Measurements from ENCODE around the gene APLP2. TPM values are rescaled to one million over a fixed set of nuclear protein-coding genes. Genes with fewer than 3 reads are reported as not detected.

Gene APLP2
- total and polyA plus RNA-seq, 2 of the 4 experiments (the other 2 are of a cell fraction), result 127 to 235 TPM

GRCh38 chr11:130032931-130033330 is 36.8 kb upstream of the APLP2 start:
- Histone ChIP-seq H3K4me2 (ENCODE audit: low read depth, low read length) (no peak overlapping the region), H2BK15ac (ENCODE audit: low read depth, low read length) (no peak overlapping the region), H3K14ac (replicated peaks; ENCODE audit: low read depth, low read length) (no peak overlapping the region), H3K4me3 (ENCODE audit: insufficient read depth, low read depth, low read length) (no peak overlapping the region), H3K9me3 (ENCODE audit: control insufficient read depth, insufficient read depth, low read length) (no peaks in the 10 kb centered on the region), H3K18ac (ENCODE audit: low read depth, low read length) (no peak overlapping the region), H2BK120ac (ENCODE audit: low read depth, low read length) (no peak overlapping the region), H2BK5ac (ENCODE audit: low read depth, low read length, poor library complexity, severe bottlenecking) (no peak overlapping the region), H4K5ac (ENCODE audit: low read depth, low read length) (no peak overlapping the region), H4K91ac (ENCODE audit: insufficient read depth, low read depth, low read length) (no peak overlapping the region), H3K79me1 (ENCODE audit: low read depth in 1 of 2, low read length in 2 of 2) (no peaks in the 10 kb centered on the region), H2AFZ (replicated peaks; ENCODE audit: low read length, poor library complexity) (no peak overlapping the region), H3K36me3 (ENCODE audit: control insufficient read depth, insufficient read depth, low read length) (no peaks in the 10 kb centered on the region), H4K20me1 (ENCODE audit: insufficient read depth, low read length) (no peaks in the 10 kb centered on the region), H2BK20ac (ENCODE audit: low read depth, low read length) (no peak overlapping the region), H3K9ac (ENCODE audit: low read depth, low read length) (no peak overlapping the region), H3K56ac (ENCODE audit: extremely low read depth, insufficient read depth, low read length) (no peak overlapping the region), H2AK9ac (replicated peaks; ENCODE audit: low read depth, low read length, poor library complexity) (no peak overlapping the region), H3K4ac (ENCODE audit: low read depth, low read length) (no peak overlapping the region), H3K27ac (ENCODE audit: insufficient read depth, low read length) (no peak overlapping the region), H3K27me3 (ENCODE audit: control insufficient read depth, insufficient read depth, low read length) (no peaks in the 10 kb centered on the region), H2AK5ac (ENCODE audit: low read depth, low read length) (no peak overlapping the region), H4K8ac (ENCODE audit: low read depth in 2 of 2, low read length in 2 of 2) (no peak overlapping the region), H3K23ac (ENCODE audit: low read depth, low read length) (no peak overlapping the region), H3K9me1 (ENCODE audit: insufficient read depth, low read length) (no peaks in the 10 kb centered on the region), H3K4me1 (ENCODE audit: control insufficient read depth, insufficient read depth, low read length) (no peaks in the 10 kb centered on the region)
- no TSS peak for BruUV-seq (replicated peaks)
- no peak for TF ChIP-seq NFE2L2 (IDR thresholded peaks at IDR 0.05; ENCODE audit: low read depth, low read length)
- no peak for TF ChIP-seq MXI1 (IDR thresholded peaks at IDR 0.05; ENCODE audit: borderline replicate concordance, low read depth, low read length)
- TF ChIP-seq CEBPB (IDR thresholded peaks at IDR 0.05; ENCODE audit: low read depth, low read length), result no peak
- TF ChIP-seq SMC3 (IDR thresholded peaks at IDR 0.05; ENCODE audit: low read depth, low read length), result no peak
- no peak for TF ChIP-seq RAD21 (IDR thresholded peaks at IDR 0.05; ENCODE audit: low read length)
- TF ChIP-seq POLR2A (IDR thresholded peaks at IDR 0.05; ENCODE audit: low read depth, low read length), result no peak
- 91% methylated on average over 23 of the region's 44 CpGs; no CpG with 5 or more reads in 1 of the 2 experiments for WGBS, 2 experiments (ENCODE audit: extremely low coverage in 2 of 2, insufficient read length in 1 of 2)
- intact Hi-C loops (cut with micrococcal nuclease), result no loop called here
- POLR2A ChIA-PET (ENCODE audit: unreplicated experiment), result no interaction called here
- CTCF ChIA-PET, result no interaction called here
- in situ Hi-C loops (cut with MboI; ENCODE audit: low sequenced_read_pairs), result no loop called here
- ATAC-seq (ENCODE audit: low read depth) (no peak), DNase-seq (no peak)
- dilution Hi-C loops (cut with HindIII; ENCODE audit: low sequenced_read_pairs, unreplicated experiment), result no loop called here
